Liver (tissue), 9 donors: ENCODE data around the gene PTPN9. TPM values are rescaled to one million over a fixed set of nuclear protein-coding genes. Genes with fewer than 3 reads are reported as not detected.
"Not testable (repeated sequence)": the region's sequence is repeated elsewhere in the genome, so short reads cannot be mapped to it uniquely, and the experiment has no call there.

Experiments used
- DNase-seq: peaks from one replicate; pipeline ENCODE4 v3.0.0-alpha.2; 2017; ENCODE audit warnings: low spot score
- H3K27ac ChIP-seq, 2 donors: one replicate each; pipeline ENCODE4 v1.7.0; 2013; ENCODE audit warnings: inconsistent platforms in 2 of 2, low read length in 2 of 2, control low read depth in 1 of 2, low read depth in 1 of 2, mild to moderate bottlenecking in 1 of 2
- H3K27me3 ChIP-seq, 4 donors: one replicate each; pipeline versions ENCODE4 v1.6.1 to v1.7.0; 2013; ENCODE audit warnings: low read length in 3 of 4, inconsistent platforms in 1 of 4, mild to moderate bottlenecking in 1 of 4, moderate library complexity in 1 of 4; ENCODE audit not compliant: control insufficient read depth in 4 of 4, insufficient read depth in 4 of 4
- H3K36me3 ChIP-seq, 4 donors: one replicate each; pipeline versions ENCODE4 v1.6.1 to v1.7.0; 2013; ENCODE audit warnings: low read length in 3 of 4, mild to moderate bottlenecking in 3 of 4, low read depth in 1 of 4, moderate library complexity in 1 of 4; ENCODE audit not compliant: control insufficient read depth in 4 of 4, insufficient read depth in 3 of 4
- H3K4me1 ChIP-seq, 4 donors: one replicate each; pipeline versions ENCODE4 v1.6.1 to v1.7.0; 2013; ENCODE audit warnings: low read length in 3 of 4, mild to moderate bottlenecking in 3 of 4, moderate library complexity in 1 of 4; ENCODE audit not compliant: control insufficient read depth in 4 of 4, insufficient read depth in 4 of 4
- H3K4me3 ChIP-seq, 3 donors: one replicate each; pipeline versions ENCODE4 v1.6.1 to v1.7.0; 2013; ENCODE audit warnings: low read length in 3 of 3, control low read depth in 1 of 3, low read depth in 1 of 3, mild to moderate bottlenecking in 1 of 3
- H3K9ac ChIP-seq, 2 donors: one replicate each; pipeline ENCODE4 v1.7.0; 2013; ENCODE audit warnings: low read length in 2 of 2, mild to moderate bottlenecking in 2 of 2, moderate library complexity in 2 of 2, control low read depth in 1 of 2, low read depth in 1 of 2
- H3K9me3 ChIP-seq, 4 donors: one replicate each; pipeline versions ENCODE4 v1.6.1 to v1.7.0; 2013; ENCODE audit warnings: low read length in 3 of 4; ENCODE audit not compliant: control insufficient read depth in 4 of 4
- ATF3 ChIP-seq: IDR thresholded peaks from 2 replicates; pipeline ENCODE4 v1.6.1; 2016; ENCODE audit warnings: antibody characterized with exemption
- CTCF ChIP-seq: fragments of 150-350 bp; IDR thresholded peaks from 2 replicates; pipeline ENCODE4 v1.5.1; 2017; ENCODE audit warnings: improper control_type of control experiment, low read depth, low read length; ENCODE audit not compliant: missing input control
- EGR1 ChIP-seq, 2 donors: IDR thresholded peaks; 2 replicates each; pipeline ENCODE4 v1.6.1; 2016 to 2018; ENCODE audit warnings: antibody characterized with exemption in 2 of 2, low read depth in 2 of 2
- FOXA1 ChIP-seq: IDR thresholded peaks from 2 replicates; pipeline ENCODE4 v1.6.1; 2016; ENCODE audit warnings: antibody characterized with exemption
- FOXA2 ChIP-seq: IDR thresholded peaks from 2 replicates; pipeline ENCODE4 v1.6.1; 2016; ENCODE audit warnings: antibody characterized with exemption
- GABPA ChIP-seq, 2 donors: IDR thresholded peaks in 1 of 2; conservative IDR thresholded peaks in 1 of 2; 2 replicates each; pipeline ENCODE4 v1.6.1; 2016; ENCODE audit warnings: antibody characterized with exemption in 2 of 2, mild to moderate bottlenecking in 1 of 2, moderate library complexity in 1 of 2
- HNF4A ChIP-seq, 2 donors: conservative IDR thresholded peaks; 2 replicates each; pipeline ENCODE4 v1.6.1; 2016; ENCODE audit warnings: antibody characterized with exemption in 2 of 2, mild to moderate bottlenecking in 2 of 2
- HNF4G ChIP-seq: IDR thresholded peaks from 2 replicates; pipeline ENCODE4 v1.6.1; 2016; ENCODE audit warnings: antibody characterized with exemption
- NR2F2 ChIP-seq: IDR thresholded peaks from 2 replicates; pipeline ENCODE4 v1.6.1; 2016; ENCODE audit warnings: antibody characterized with exemption
- RAD21 ChIP-seq, 2 donors: IDR thresholded peaks; 2 replicates each; pipeline ENCODE4 v1.6.1; 2016; ENCODE audit warnings: antibody characterized with exemption in 2 of 2, mild to moderate bottlenecking in 2 of 2
- REST ChIP-seq: IDR thresholded peaks from 2 replicates; pipeline ENCODE4 v1.6.1; 2016; ENCODE audit warnings: antibody characterized with exemption, mild to moderate bottlenecking
- RXRA ChIP-seq, 2 donors: IDR thresholded peaks; 2 replicates each; pipeline ENCODE4 v1.6.1; 2017 to 2018; ENCODE audit warnings: antibody characterized with exemption in 2 of 2, mild to moderate bottlenecking in 1 of 2
- SP1 ChIP-seq: IDR thresholded peaks from 2 replicates; pipeline ENCODE4 v1.6.1; 2018; ENCODE audit warnings: antibody characterized with exemption, mild to moderate bottlenecking
- YY1 ChIP-seq: IDR thresholded peaks from 2 replicates; pipeline ENCODE4 v1.6.1; 2016; ENCODE audit warnings: antibody characterized with exemption, mild to moderate bottlenecking
- WGBS: extraction: QIAGEN DNeasy Blood & Tissue Kit; methylation state at CpG from one replicate; pipeline ENCODE4 v1.1.7; 2013; 5-methylcytosine and 5-hydroxymethylcytosine counted together
- polyA plus RNA-seq, 2 donors: library from polyadenylated mRNA; stranded (reverse) in 1 of 2; unstranded in 1 of 2; fragments of 200-250 nt in 1 of 2; fragments of >200 nt in 1 of 2; fragmentation: Nextera tagmentation in 1 of 2; extraction: Ambion mirVana in 1 of 2; gene quantifications; one replicate each; pipeline versions ENCODE4 v1.2.1 to v1.2.3, GENCODE V29; 2013 to 2015
- total RNA-seq, 2 donors: library from RNA; depleted of rRNA; stranded (reverse); fragments of >200 nt; gene quantifications; one replicate each; pipeline ENCODE4 v1.2.3, GENCODE V29; 2014
- donor health status: healthy.
- donor health status: healthy.
- donor health status: healthy.
- donor health status: healthy.
- donor health status: healthy.

The PTPN9 gene
- total and polyA plus RNA-seq, 4 donors = 5.4 to 14.1 (median 7.5) TPM

GRCh38 chr15:75479670-75480069 lies 99.4 kb downstream of the PTPN9 start (continued):
- TF ChIP-seq RXRA (IDR thresholded peaks at IDR 0.05) (no peak), SP1 (no peak), GABPA (IDR thresholded peaks at IDR 0.05 in 1 of 2, conservative IDR thresholded peaks at IDR 0.05 in 1 of 2) (no peak), YY1 (no peak)

- H3K27ac ChIP-seq = not testable (repeated sequence)
- WGBS = 99% methylated on average over 5 of the region's 5 CpGs
- H3K36me3 ChIP-seq = peaks cover 5 to 22% (median 14%) of the 10 kb centered on the region in 4 donors
Measured at GRCh38 chr15:75477094-75477493, 102.0 kb downstream of the PTPN9 start.

GRCh38 chr15:75468913-75469598 lies 110.1 kb downstream of the PTPN9 start:
- Histone ChIP-seq H3K9ac (no peak overlapping the region), H3K27ac (no peak overlapping the region), H3K4me3 (no peak overlapping the region), H3K9me3 (no peaks in the 10 kb centered on the region), H3K36me3 (peaks cover 3 to 56% (median 41%) of the 10 kb centered on the region in 4 donors), H3K27me3 (no peaks in the 10 kb centered on the region), H3K4me1 (no peaks in the 10 kb centered on the region)
- TF ChIP-seq NR2F2 (no peak), YY1 (no peak), FOXA1 (no peak), ATF3 (no peak), FOXA2 (no peak)
- WGBS = 92% methylated on average over 2 of the region's 2 CpGs
- DNase-seq = no peak

More at GRCh38 chr15:75477094-75477493, 102.0 kb downstream of the PTPN9 start:
- not testable (repeated sequence) for H3K4me1 ChIP-seq, H3K9ac ChIP-seq, DNase-seq, H3K4me3 ChIP-seq, H3K27me3 ChIP-seq, H3K9me3 ChIP-seq

GRCh38 chr15:75460646-75461045 lies 118.5 kb downstream of the PTPN9 start:
- DNase-seq = no peak
- no peaks in the 10 kb centered on the region for H3K27me3 ChIP-seq
- no peaks in the 10 kb centered on the region for H3K9me3 ChIP-seq
- no peaks in the 10 kb centered on the region for H3K36me3 ChIP-seq
- 59% methylated on average over 4 of the region's 4 CpGs for WGBS
- TF ChIP-seq RXRA (IDR thresholded peaks at IDR 0.05) (peak; percentile 43 to 44), HNF4A (conservative IDR thresholded peaks at IDR 0.05) (peak; percentile 71 to 84), ATF3 (no peak), HNF4G (peak; percentile 35), SP1 (peak; percentile 71), GABPA (IDR thresholded peaks at IDR 0.05 in 1 of 2, conservative IDR thresholded peaks at IDR 0.05 in 1 of 2) (no peak), EGR1 (IDR thresholded peaks at IDR 0.05; ENCODE audit: low read depth in 2 of 2) (no peak), YY1 (no peak)
- H3K9ac ChIP-seq = no peak overlapping the region
- H3K4me3 ChIP-seq = no peak overlapping the region
- H3K4me1 ChIP-seq = peaks cover 8 to 20% (median 13%) of the 10 kb centered on the region in 4 donors
- H3K27ac ChIP-seq = peak overlapping the region; percentile 2 to 3

GRCh38 chr15:75459581-75459980 lies 119.5 kb downstream of the PTPN9 start:
- 82% methylated on average over 1 of the region's 1 CpG for WGBS
- H3K9ac ChIP-seq = no peak overlapping the region
- TF ChIP-seq FOXA2 (no peak), NR2F2 (no peak), REST (no peak), CTCF (no peak), HNF4G (no peak), RAD21 (IDR thresholded peaks at IDR 0.05) (no peak), EGR1 (IDR thresholded peaks at IDR 0.05; ENCODE audit: low read depth in 2 of 2) (no peak), FOXA1 (no peak), YY1 (no peak)

More at GRCh38 chr15:75459581-75459980, 119.5 kb downstream of the PTPN9 start:
- H3K36me3 ChIP-seq = no peaks in the 10 kb centered on the region
- H3K27me3 ChIP-seq = no peaks in the 10 kb centered on the region
- H3K4me3 ChIP-seq = no peak overlapping the region
- H3K4me1 ChIP-seq = peaks cover 8 to 20% (median 13%) of the 10 kb centered on the region in 4 donors
- H3K9me3 ChIP-seq = no peaks in the 10 kb centered on the region
- DNase-seq = no peak
- no peak overlapping the region for H3K27ac ChIP-seq
